GM21825 (cell line): Measurements from ENCODE around the gene MAP3K14.

ENCODE experiments used
- ATAC-seq: cut with Tn5 transposase; IDR thresholded peaks from one replicate; pipeline ENCODE4 v1.9.1; 2021; ENCODE audit warnings: mild to moderate bottlenecking, moderate library complexity; ENCODE audit not compliant: unreplicated experiment

Gene MAP3K14

DNA sequence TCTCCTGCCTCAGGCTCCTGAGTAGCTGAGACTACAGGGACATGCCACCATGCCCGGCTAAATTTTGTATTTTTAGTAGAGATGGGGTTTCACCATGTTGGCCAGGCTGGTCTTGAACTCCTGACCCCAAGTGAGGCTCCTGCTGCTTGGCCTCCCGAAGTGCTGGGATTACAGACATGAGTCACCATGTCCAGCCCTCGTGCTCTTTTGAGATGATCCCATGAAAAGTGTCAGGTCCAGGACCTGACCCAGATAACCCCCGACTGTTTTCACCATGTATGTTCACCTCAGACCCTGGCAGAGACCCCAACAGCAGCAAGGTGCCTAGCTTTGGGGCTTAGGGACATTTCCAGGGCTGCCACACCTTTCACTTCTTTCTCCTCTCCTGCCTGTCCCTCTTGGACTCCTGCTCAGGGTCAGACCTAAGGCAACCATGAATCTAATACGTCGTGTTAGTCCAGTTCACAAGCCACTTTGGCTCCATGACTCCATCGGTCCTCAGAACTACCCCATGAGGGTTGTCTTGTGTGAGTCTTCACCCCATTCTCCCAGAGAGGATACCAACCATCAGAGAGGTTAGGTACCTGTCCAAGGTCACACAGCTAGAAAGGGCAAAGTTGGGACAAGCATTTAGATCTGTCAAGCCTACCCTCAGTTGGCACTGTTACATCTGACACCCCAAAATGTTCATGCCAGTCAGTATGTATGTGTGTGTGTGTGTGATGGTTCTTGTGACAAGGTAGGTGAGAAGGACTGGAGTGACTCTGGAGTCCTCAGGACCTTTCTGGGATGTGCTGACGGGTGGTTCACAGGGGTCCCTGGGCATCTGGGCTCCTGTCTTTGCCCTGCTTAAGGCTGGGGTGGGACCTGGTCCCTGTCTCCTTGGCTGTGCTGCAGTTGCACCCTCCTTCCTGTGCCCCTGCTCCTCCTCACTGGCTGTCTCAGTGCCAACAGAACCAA is 23.1 kb upstream of the MAP3K14 start:
- ATAC-seq: no peak

DNA sequence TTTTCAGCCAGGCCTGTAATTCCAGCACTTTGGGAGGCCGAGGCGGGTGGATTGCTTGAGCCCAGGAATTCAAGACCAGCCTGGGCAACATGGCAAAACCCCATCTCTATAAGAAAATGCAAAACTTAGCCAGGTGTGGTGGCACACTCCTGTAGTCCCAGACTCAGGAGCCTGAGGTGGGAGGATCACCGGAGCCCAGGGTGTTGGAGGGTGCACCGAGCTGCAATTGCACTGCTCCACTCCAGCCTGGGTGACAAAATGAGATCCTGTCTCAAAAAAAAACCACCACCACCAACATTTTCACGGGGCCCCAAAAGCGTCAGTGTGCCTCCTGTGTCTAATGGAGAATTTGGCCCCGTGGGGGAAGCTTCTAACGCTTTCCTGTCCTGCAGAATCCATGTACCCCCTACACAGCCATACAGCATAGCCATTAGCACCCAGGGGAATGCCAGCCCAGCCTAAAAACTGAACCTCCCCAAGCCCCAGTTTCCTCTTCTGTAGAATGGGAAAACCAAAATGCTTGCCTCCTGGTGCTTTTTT is 22.2 kb upstream of the MAP3K14 start:
- ATAC-seq: no peak

DNA sequence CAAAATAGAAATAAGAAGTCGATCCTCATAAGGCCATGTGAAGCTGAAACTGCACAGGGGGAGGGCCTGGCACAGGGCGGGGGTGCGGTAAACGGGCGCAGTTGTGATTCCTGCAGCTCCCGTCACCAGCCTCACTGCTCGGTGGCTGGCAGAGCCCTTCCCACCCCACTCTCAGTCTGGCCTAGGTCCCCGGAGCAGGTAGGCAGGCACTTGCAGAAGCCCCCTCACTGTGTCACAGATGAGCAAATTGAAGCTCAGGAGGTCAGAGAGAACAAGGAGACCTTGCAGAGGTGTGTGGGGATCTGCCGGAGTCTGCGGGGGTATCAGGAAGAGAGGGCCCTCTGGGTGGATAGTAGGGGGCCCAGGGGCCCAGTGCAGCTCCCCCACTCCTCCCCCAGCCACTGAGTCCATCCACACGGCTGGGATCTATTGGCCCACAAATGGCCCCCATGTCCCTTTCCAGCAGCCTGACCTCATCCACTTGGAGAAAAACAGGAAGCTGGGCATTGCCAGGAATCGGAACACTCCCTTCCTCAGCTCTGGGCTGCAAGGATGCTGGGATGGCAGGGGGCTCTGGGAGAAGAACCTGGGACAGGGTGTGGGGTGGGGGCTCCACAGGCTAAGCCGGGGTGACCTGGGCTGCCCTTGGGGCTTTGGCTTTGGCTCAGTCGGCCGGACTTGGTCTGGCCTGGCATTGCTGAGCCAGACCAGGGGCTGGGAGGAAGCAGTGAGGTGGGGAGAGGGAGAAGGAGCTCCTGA is 21.4 kb upstream of the MAP3K14 start:
- no peak for ATAC-seq

DNA sequence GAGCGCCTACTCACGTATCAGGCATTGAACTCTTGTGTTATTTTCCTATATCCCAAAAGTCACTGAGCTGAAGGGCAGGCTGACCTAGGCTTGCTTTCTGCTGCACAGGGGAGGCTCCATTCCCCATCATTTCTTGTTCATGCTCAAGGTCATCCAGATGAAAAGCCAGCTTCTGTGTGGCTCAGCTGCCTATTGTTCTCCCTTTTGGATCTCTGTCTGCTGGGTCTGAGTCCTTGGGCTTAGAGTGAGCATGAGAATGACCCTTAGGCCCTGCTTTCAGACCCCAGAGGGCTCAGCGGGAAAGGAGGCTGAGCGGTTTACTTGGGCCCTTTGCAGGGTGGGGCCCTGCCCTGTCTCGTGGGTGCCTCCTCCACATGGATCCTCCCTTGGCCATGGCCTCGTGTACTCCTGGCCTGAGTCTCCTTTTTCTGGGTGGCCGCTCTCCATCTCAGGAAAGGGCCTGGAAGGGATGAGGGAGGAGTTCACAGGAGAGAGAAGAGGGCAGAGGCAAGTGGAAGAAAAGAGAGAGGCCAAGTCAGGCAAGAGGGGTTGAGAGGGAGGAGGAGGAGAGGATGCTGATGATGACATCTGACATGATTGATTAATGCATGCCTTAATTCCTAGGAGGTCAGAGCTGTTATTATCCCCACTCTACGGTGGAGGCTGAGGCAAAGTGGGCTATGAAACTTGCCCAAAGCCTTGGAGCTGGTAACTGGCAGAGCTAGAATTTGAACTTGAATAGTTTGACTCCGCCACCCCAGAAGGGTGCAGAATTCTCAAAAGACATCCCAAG is 19.8 kb upstream of the MAP3K14 start:
- ATAC-seq: no peak

DNA sequence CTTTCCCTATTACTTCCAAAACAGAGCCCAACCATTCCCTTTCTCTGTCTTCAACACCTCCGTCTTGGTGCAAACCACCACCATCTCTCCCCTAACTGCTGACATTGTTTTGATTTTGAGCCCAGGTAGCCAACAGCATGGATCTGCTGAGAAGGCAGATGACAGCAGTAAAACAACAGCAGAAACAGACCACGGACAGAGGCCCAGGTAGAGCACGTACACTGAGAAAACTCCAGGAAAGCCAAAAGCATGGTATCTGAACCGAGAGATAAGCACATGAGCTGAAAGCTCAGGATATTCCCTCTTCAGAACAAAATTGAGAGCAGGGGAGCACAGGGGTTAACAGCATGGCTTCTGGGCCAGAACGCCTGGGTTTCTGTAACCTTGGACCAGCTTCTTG is 18.9 kb upstream of the MAP3K14 start:
- no peak for ATAC-seq

DNA sequence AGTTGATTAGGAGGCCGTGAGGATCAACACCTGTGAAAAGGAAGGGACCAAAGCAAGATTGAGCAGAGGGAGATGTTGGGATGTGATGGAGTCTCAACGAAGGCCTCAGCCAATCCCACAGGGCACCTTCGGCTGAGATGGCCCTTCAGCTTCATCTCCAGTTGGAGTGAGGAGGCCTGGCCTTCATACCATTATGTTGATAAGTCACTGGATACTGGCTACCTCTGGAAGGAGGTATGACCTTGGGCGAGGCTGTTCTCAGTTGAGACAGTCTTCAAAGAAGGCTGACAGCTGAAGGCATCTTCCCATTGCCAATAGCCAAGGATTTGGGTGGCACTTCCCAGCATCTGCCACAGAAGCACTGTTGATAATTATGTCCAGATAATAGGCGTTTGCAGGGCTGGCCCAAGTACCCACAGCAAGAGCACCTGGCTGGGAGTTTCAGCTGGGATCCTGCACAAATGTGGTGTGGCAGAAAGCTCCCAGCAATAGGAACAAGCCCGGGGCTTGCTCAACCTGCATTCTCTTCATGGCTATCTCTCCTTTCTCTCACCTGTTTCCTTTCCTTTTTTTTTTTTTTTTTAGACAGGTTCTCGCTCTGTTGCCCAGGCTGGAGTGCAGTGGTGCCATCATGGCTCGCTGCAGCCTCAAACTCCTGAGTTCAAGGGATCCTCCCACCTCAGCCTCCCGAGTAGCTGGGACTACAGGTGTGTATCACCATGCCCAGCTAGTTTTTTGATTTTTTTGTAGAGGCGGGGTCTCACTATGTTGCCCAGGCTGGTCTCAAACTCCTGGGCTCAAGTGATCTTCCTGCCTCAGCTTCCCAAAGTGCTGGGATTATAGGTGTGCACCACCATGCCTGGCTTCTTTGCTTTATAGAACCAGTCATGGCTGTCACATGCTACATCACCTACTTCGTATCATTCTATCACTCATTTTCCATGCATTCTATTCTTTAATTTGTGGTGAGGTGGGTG is 18.2 kb upstream of the MAP3K14 start:
- no peak for ATAC-seq

DNA sequence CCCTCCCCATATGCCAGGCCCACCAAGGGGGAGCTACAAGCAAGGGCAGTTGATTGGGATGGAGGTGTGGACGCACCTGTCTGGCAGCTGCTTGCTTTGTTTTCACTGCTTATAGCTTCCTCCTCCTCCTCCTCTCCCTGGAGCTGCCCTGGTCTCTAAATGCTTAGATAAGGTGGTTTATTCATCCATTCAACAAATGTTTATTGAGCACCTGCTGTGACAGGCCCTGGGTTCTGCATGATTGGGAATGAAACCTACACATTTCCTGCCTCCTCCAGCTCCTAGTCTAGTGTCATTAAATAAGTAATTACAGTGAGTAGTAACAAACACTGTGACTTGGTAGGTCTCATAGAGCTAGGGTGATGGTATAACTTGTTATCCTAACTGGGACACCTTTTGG is 17.4 kb upstream of the MAP3K14 start:
- ATAC-seq: no peak

DNA sequence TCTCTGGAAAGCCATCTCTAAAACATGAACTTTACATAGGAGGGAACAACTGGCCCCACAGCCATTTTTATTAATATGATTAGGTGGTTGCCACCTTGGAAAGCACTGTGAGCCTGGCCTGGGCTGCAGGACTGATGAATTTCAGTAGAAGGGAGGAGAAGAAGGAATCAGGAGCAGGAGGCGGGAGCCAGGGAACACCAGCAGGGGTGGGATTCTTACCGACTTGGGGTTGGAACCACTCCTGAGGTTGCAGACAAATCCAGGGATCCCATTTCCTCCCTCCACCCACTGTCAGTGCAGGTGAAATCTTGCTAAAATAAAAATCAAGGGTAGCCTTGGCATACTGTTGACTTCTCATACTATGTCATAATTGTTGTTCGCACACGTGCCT is 16.9 kb upstream of the MAP3K14 start:
- no peak for ATAC-seq

DNA sequence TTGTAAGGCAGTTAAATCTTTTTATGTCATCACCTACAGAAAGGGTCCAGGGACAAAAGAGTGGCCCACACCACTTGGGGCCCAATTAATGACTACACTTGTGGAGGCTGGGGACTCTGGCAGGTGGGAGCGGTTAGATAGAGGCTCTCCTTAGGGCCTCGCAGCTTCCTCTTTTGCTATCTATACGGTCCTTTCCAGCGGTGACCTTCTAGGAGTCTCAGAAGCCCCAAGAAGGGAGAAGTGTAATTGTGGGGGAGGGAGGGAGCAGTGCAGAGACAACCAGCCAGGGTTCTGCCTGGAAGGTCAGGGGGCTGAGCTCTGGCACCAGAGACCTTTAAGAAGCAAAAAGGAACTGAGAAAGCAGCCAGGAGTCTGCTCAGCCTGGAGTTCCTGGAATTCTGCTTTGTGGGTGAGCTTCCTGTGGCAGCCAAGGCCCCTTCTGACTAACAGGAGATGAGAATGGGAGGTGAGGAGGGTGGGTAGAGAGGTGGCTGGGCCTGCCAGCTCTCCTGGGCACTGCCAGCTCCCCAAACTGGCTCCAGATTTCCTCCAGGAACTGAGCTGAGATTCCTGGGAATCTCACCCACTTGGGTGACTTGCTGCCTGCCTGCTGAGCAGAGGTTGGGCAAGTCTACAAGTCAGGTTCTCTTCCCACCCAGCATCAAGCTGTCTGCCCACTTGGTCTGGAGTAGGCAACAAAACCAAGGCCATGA is 16.3 kb upstream of the MAP3K14 start:
- peak; percentile 46 for ATAC-seq

DNA sequence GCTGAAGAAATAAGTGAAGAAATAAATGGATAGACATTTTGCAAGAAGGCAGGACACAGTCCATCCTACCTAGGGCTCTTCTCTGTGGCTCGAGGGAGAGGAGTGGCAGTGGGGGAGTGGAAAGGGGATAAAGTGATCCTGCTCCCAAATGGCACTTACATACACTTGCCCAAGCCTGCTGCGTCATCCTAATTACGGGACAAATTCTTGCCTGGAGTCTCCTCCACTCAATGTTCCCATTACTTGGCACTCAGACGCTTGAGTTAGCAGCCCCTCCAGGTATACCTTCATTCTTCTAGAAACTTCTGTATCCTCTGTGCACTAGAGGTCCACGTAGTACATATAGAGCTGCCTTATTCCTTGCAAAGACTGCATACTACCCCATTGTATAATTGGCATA is 15.7 kb upstream of the MAP3K14 start:
- no peak for ATAC-seq

DNA sequence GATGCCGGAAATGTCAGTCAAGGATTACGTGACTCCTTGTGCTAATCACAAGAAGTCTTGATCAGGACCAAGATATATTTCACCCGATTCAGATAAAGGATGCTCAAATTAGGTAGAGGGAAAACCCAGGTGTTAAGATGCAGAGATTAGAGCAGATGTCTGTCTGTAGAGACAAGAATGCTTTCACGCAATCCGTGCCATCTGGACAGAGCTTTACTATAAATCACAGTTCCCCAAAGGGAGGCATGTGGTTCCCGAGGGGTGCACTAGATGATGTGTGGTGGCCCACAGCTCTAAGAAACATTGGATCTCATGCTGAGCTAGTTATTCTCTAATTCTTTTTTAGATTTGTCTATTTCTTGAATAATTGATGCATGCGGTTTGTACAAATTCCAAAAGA is 9.8 kb upstream of the MAP3K14 start:
- no peak for ATAC-seq

DNA sequence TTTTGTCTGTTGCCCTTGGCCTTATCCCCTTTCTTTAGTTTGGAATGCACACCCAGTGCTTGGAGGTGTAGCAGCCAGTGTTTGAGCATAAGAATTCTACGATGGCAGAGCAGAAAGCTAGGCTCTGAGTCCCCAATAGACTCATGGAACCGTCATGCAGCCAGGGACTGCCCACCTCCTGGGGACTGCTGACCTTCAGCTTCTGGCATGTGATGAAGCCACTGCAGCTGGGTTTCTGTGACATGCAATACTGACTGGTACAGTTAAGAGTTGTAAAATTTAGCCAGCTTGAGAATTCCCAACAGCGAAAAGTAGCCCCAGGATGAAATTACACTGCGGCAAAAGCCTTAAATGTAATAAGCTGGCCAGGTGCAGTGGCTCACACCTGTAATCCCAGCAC is 9.0 kb upstream of the MAP3K14 start:
- no peak for ATAC-seq

DNA sequence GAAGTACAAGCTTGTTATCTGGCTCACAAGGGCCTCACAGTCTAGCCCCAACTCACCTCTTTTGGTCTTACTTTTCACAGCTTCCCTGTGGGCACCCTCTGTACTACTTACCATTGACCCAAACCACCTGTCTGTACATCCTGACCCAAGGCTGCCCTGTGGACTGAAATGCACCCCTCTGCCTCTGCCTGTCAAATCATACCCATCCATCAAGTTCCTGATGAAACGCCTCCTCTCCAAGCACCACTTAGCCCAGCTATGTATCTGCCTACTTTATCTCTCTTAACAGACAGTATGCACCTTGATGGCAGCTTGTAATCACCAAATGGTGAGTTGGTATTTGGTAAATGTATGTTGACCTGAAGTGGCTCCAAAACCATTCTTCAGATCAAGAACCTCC is 7.5 kb upstream of the MAP3K14 start:
- no peak for ATAC-seq

DNA sequence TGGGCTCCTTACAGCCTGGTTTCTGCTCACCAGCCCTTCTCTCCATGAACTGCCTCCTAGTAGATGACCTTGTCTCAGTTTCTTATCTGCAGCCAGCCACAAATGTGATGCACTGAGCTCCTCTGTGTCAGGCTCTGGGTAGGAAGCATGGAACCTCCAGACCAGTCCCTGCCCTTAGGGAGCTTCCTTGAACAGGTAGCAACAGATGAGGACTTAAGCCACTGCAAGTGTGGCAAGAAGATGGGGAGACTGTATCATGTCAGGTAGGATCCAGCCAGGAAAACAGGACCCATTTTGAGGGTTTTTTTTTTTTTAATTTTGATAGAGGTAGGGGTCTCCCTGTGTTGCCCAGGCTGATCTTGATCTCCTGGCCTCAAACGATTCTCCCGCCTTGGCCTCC is 5.3 kb upstream of the MAP3K14 start:
- no peak for ATAC-seq

DNA sequence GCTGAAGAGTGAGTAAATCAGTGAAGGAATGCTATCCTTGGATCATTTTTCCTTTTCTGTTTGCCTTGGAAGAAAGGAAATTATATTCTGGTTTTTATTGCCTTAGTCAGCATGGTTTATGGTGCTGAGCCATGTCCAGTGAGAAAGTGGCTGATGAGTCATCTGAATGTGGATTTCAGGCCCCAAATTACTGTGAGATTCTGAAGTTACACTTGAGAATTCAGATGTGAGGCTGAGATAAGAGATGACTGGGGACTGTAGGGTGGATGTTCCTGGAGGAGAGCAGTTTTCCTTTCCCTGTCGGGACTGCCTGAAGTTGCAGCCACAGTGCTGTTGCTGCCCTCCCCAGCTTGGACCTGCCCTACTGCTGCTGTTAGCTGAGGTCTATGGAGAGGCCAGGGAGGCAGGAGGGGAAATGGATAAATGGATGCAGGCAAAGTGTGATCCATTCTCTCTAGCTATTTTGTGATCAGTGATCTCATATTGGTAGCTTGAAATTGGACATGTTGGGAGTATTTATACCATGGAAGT is 4.2 kb upstream of the MAP3K14 start:
- no peak for ATAC-seq

DNA sequence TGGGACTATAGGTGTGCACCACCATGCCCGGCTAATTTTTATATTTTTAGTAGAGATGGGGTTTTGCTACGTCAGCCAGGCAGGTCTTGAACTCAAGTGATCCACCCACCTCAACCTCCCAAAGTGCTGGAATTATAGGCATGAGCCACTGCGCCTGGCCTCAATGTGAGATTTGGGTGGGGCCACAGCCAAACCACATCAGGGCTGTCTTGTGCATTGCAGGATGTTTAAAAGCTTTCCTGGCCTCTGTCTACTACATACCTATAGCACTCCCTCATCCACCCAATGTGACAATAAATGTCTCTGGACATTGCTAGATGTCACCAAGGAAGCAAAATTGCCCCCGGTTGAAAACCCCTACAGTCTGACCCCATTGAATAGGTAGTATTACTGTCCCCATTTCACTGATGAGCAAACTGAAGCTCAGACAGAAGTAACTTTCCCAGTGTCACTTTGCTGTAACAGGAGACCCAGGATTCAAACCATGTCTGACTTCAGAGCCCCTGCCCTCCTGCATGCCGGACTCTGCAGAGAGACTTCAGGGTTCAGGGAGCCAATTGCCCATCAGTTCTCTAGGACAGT is 3.6 kb upstream of the MAP3K14 start:
- no peak for ATAC-seq

DNA sequence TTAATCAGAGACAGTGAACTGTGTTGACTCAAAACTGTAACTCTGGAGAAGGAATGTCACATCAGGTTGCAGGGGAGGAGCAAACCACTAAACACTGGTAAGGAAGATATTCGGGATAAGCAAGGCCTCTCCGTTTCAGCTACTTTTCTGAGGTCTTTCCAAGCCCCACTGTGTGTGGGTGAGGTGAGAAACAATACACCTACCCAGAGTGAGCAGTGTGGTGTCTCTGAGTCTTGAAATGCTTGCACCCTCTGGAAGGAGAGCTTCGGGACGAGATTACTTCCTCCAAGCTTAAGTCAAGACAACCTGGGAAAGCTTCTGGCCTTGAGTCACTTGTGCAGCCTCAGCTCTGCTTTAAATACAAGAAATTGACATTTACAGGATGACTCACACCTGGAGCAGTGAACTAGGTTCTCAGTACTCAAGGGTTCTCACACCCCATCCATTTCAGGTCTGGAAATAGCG is 2.5 kb upstream of the MAP3K14 start:
- ATAC-seq: no peak

DNA sequence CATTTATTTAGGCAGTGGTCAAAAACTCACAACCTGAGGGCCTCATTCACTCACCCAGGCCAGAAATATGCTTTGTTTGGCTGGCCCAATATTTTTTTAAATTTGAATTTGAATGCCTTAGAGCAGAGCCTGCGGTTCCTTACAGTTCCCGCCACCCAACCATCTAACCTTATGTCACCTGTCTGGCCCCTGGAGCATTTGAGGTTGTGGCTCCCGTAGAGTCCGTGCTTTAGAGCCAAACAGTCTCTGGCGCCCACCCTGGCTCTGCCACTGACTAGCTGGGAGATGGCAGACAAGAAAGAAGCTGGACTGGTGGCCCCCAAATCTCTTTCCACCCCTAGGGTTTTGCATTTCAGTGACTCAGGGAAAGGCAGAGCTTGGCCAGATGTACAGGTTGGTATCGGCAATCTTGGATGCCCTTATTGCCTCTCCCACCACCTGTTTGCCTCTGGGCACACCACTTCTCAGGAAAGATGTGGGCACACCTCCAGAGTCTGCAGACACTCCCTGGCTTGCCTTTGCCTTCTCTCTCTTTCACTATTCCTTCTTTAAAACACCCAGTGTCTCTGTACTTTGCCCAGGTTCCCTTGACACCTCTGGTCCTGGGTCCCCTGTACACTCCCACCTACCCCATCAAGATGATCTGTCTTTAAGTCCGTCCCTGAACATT is 1.9 kb upstream of the MAP3K14 start:
- ATAC-seq: no peak
